Left lung (tissue), 10 donors: ENCODE measurements around the gene EHD1. TPM values are rescaled to one million over a fixed set of nuclear protein-coding genes. Genes with fewer than 3 reads are reported as not detected.

Source experiments
- ATAC-seq: fragments of 200-7000 bp; cut with Tn5 transposase; one replicate; pipeline ENCODE4 v1.9.1; 2020; ENCODE audit warnings: moderate library complexity
- DNase-seq, 4 donors: peaks; one replicate each; pipeline ENCODE4 v3.0.0-alpha.2; 2013 to 2020
- H3K27ac ChIP-seq, 2 donors: fragments of 200-600 bp; sonication (generic) in 1 of 2; one replicate each; pipeline versions ENCODE4 v1.5.0 to v1.8.0; 2020 to 2021
- H3K27me3 ChIP-seq, 2 donors: fragments of 200-600 bp; sonication (generic) in 1 of 2; one replicate each; pipeline versions ENCODE4 v1.5.0 to v1.8.0; 2020 to 2021
- H3K36me3 ChIP-seq, 2 donors: fragments of 200-600 bp; sonication (generic) in 1 of 2; one replicate each; pipeline versions ENCODE4 v1.5.0 to v1.8.0; 2020 to 2021
- H3K4me1 ChIP-seq, 2 donors: fragments of 200-600 bp; one replicate each; pipeline ENCODE4 v1.8.0; 2021
- H3K4me3 ChIP-seq, 2 donors: fragments of 200-600 bp; sonication (generic) in 1 of 2; one replicate each; pipeline versions ENCODE4 v1.5.0 to v1.8.0; 2020 to 2021; ENCODE audit warnings: mild to moderate bottlenecking in 1 of 2
- H3K9me3 ChIP-seq, 2 donors: fragments of 200-600 bp; sonication (generic) in 1 of 2; one replicate each; pipeline versions ENCODE4 v1.5.0 to v1.8.0; 2020 to 2021
- CTCF ChIP-seq, 2 donors: fragments of 200-600 bp; sonication (generic) in 1 of 2; IDR thresholded peaks; one replicate each; pipeline versions ENCODE4 v1.5.0 to v1.8.0; 2021; ENCODE audit warnings: antibody characterized with exemption in 2 of 2
- intact Hi-C, 2 donors: fragments of 100-400 bp; cut with DNase I; formaldehyde crosslinking; loops; one replicate each; pipeline versions ENCODE4 v1.11.2 to v1.14.2; 2022
- polyA plus RNA-seq, 6 donors: library from polyadenylated mRNA; unstranded; fragments of 120-200 nt; gene quantifications; one replicate each; pipeline ENCODE4 v1.2.1, GENCODE V29; 2013; ENCODE audit not compliant: insufficient read length in 6 of 6
- total RNA-seq, 2 donors: library from RNA; stranded (reverse); fragmentation: NEBNext Ultra II Directional; extraction: Animal tissue kit (Norgen Biotek cat#: 25700); gene quantifications; one replicate each; pipeline ENCODE4 v1.2.1, GENCODE V29; 2021
- donor health status: DM: no; HTN: yes; CAD: no.
- donor health status: DM: no; HTN: no; CAD: no.

EHD1 gene
- total and polyA plus RNA-seq, 8 donors, result 44.7 to 153 (median 55.4) TPM

GRCh38 chr11:64854534-64855502 lies 23.6 kb downstream of the EHD1 start:
- H3K27me3 ChIP-seq, result no peaks in the 10 kb centered on the region
- peak; percentile 89 for ATAC-seq
- H3K27ac ChIP-seq, result peak overlapping the region; percentile 72 to 92
- H3K9me3 ChIP-seq, result no peaks in the 10 kb centered on the region
- H3K4me3 ChIP-seq, result peak overlapping the region in 1 of 2 donors; percentile 14
- no peak for TF ChIP-seq CTCF (IDR thresholded peaks at IDR 0.05)
- peaks cover 0 to 78% of the 10 kb centered on the region in 2 donors for H3K36me3 ChIP-seq
- peak in 2 of 4 donors; percentile 88 to 95 for DNase-seq
- intact Hi-C loops, result no loop called here
- H3K4me1 ChIP-seq, result peaks cover 47 to 100% of the 10 kb centered on the region in 2 donors

GRCh38 chr11:64854157-64854533 lies 24.3 kb downstream of the EHD1 start:
- ATAC-seq (no peak), DNase-seq (peak in 1 of 4 donors; percentile 74)
- Histone ChIP-seq H3K27ac (peak overlapping the region; percentile 72 to 92), H3K9me3 (no peaks in the 10 kb centered on the region), H3K27me3 (no peaks in the 10 kb centered on the region), H3K36me3 (peaks cover 0 to 71% of the 10 kb centered on the region in 2 donors), H3K4me3 (no peak overlapping the region), H3K4me1 (peaks cover 49 to 100% of the 10 kb centered on the region in 2 donors)
- no peak for TF ChIP-seq CTCF (IDR thresholded peaks at IDR 0.05)
- intact Hi-C loops, result no loop called here

GRCh38 chr11:64853709-64854108 lies 24.7 kb downstream of the EHD1 start:
- Histone ChIP-seq H3K27me3 (no peaks in the 10 kb centered on the region), H3K4me1 (peaks cover 45 to 100% of the 10 kb centered on the region in 2 donors), H3K36me3 (peaks cover 0 to 67% of the 10 kb centered on the region in 2 donors), H3K4me3 (no peak overlapping the region), H3K27ac (peak overlapping the region in 1 of 2 donors; percentile 92), H3K9me3 (no peaks in the 10 kb centered on the region)
- DNase-seq (peak in 1 of 4 donors; percentile 84), ATAC-seq (no peak)
- TF ChIP-seq CTCF (IDR thresholded peaks at IDR 0.05), result no peak
- intact Hi-C loops, result no loop called here

GRCh38 chr11:64852804-64853509 lies 25.5 kb downstream of the EHD1 start:
- H3K36me3 ChIP-seq, result peaks cover 0 to 59% of the 10 kb centered on the region in 2 donors
- H3K9me3 ChIP-seq, result no peaks in the 10 kb centered on the region
- intact Hi-C loops, result no loop called here
- H3K4me1 ChIP-seq, result peaks cover 46 to 100% of the 10 kb centered on the region in 2 donors
- no peak overlapping the region for H3K4me3 ChIP-seq
- peak overlapping the region in 1 of 2 donors; percentile 92 for H3K27ac ChIP-seq
- H3K27me3 ChIP-seq, result no peaks in the 10 kb centered on the region
- TF ChIP-seq CTCF (IDR thresholded peaks at IDR 0.05), result no peak
- no peak for ATAC-seq
- DNase-seq, result peak in 1 of 4 donors; percentile 86
